HG03354 (cell line): ENCODE data around the gene CAPN8.

Source experiments
- ATAC-seq: cut with Tn5 transposase; IDR thresholded peaks from one replicate; pipeline ENCODE4 v1.9.1; 2021; ENCODE audit warnings: mild to moderate bottlenecking; ENCODE audit not compliant: unreplicated experiment, poor library complexity, severe bottlenecking

Gene CAPN8

DNA sequence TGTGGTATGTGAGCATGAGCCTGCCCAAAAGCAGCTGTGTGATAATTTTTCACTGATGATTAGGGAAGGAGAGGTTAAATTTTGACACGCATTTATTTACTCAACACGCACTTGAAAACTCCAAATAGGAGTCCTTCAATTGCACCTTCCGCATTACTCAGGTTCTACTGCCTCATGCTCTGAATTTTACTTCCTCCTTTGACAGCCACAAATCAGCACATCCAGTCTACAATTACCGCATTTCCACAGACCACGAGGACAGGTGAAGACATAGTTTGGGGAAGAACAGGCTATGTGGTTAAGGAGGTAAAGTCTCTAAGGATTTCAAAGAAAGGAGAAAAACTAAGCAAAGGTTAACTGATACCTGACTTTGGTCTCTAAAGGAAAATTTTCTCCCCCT is 2.6 kb downstream of the CAPN8 start:
- ATAC-seq, result no peak

GRCh38 chr1:223659711-223660110 is 5.8 kb downstream of the CAPN8 start:
- no peak for ATAC-seq

DNA sequence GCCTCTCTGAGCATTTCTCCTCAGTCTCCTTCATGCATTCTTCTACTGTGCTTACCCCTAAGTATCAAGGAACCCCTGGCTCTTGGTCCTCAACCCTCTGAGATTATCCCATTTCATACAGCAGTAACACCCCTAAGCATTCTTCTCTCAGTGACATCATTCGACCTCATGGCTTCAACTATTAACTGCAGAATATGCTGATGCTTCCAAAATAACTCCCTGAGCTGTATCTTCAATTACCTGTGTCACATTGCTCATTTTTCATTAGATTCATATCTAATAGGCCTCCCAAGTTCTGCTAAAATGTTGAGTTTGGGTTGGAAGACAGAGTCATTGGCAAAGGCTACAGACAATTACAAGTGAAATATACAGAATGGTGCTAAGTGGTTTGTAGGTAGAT is 7.5 kb downstream of the CAPN8 start:
- ATAC-seq, result no peak

- ATAC-seq, result no peak
Observed at GRCh38 chr1:223654083-223654482, 11.4 kb downstream of the CAPN8 start.

GRCh38 chr1:223653431-223653830 is 12.1 kb downstream of the CAPN8 start:
- no peak for ATAC-seq

DNA sequence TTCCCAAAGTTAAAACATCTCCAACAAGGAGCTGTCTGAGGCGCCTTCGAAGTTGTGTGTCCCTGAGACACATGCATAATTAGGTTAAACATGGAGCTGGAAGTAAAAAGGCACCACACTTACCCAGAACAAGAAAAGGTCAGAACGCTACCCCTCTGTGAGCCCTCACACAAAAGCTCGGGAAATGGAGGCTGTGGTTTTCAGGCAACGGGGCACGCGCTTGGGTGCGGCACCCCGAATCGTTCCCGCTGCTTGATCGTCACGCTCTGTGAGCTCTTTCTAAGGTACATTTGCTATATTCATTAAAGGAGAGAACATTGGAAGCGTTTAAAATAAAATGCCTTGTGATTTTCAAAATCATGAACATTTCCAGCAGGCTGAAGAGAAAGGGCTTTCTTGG is 12.5 kb downstream of the CAPN8 start:
- ATAC-seq, result no peak

DNA sequence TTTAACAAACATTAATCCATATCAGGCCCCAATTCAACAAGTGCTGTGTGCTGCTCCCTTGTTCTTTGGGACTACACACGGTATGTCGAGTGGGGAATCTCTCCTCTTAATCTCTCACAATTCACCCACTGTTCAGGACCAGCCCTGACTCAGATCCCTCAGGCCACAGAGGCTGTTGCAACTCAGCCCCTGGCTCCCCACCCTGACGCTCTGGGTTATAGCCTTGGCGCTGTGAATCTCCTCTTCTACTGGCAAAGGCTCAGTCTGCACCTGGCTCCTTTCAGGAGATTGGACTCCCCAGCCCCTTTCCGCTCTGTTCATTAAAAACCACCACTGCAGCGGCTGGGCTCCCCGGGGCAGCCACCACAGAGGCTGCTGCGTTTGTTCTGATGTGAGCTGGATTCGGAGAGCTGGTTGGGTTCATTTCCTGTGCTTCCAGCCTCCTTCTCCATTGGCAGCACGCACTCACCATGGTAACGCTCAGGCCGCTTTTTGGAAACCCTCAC is 13.0 kb downstream of the CAPN8 start:
- ATAC-seq, result no peak

DNA sequence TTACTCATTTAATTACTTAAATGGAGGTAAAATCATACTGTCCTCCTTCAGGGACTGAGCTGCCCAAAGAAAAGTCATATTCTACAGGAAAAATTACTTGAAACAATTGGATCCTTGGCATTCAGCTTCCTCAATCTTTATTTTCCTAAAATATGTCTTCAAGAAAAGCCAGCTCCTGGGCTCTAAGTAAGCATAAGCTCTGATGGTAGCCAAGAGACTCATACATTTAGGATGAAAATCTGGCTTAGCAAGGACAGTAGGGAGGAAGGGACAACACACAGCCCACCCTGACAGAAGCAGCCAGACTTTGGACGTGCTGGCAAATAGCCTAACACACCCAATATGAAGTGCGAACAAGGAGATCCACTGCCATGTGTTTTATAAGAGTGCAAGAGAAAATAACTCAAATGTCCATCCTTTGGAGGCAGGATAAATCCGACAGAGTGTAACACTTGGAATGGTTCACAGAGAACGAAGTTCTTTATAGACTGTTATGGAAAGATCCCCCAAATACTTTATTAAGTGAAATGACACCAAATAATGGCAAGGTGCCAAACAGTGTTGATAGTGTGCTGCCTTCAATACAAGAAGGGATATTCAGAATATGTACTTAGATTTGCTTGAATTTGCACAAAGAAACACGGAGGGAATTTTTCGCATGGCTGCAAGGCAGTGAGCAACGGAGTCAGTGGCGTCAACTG is 14.1 kb downstream of the CAPN8 start:
- no peak for ATAC-seq

DNA sequence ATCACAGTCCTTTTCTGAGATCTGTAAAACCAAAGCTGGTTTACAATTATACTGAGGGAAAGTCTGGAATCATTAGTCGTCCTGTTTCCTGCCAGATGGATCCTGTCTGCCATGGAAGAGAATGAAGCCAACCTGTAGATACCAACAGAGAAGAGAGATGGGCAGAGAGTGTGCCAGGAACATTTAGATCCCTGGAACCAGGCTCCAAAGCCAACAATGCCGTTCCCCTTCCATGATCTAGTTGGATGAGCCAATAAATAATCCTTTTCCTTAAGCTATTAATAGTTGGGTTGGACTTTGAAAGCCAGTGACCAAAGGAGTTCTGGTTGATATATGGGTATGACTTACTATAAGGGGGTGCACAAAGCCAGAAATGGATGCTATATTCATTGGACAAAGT is 15.0 kb downstream of the CAPN8 start:
- no peak for ATAC-seq

GRCh38 chr1:223649222-223649621 is 16.3 kb downstream of the CAPN8 start:
- no peak for ATAC-seq

- ATAC-seq, result no peak
Observed at GRCh38 chr1:223647249-223647648, 18.3 kb downstream of the CAPN8 start.

DNA sequence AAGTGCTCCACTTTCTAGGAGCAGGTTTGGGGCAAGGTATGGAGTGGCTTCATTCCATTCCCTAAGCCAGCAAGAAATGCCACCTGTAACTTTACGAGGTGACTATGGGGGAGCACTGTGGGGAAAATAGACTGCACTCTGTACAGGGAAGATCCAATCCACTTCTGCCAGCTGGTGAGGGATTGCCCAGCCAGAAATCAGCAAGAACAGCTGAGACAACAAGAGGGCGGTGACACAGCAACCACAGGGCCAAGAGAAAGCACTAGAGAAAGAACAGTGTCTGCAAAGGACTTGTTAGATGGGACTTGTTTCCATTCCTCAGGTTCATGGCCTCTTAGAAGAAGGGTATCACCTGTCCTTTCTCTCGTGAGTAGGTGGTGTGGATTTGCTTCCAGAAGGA is 19.6 kb downstream of the CAPN8 start:
- no peak for ATAC-seq

DNA sequence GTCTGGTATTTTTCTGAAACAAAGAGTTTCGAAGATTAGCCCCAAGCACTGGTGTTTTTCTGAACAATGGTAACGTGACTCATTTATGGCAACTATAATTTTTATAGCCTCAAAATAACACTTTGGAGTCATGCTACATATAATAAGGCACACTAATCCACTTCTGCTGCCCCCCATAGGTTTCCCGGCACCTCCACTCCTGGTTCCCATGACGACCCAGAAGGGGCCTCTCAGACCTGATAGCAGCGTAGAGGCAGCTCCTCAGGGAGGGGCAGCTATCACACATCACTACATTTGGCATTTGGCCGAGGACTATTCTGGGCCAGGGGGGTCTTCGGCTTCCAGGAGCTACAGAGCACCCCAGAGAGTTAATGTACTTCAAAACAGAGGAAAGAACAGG is 23.3 kb downstream of the CAPN8 start:
- no peak for ATAC-seq

DNA sequence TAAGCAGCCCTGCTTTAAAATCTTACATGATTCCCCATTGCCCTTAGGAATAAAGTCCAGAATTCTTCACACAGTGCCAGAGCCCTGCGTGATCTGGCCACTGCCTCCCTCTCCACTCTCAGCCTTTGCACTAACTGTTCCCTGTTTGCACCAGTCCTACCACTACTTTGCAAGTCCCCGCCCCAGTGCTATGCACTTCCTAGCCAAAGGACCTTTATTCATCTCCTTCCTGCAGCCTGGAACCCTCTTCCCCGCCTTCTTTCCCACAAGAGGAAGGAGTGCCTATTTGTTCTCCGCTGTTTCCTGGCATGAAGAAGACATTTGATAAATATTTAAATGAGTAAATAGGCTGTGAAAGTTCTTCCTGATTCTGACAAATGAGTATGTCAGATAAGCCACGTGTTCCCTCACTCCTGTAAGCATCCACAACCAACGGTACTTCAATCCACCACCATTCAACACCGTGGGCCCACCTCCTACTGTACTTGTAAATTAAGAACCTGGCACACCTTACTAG is 23.9 kb downstream of the CAPN8 start:
- no peak for ATAC-seq

DNA sequence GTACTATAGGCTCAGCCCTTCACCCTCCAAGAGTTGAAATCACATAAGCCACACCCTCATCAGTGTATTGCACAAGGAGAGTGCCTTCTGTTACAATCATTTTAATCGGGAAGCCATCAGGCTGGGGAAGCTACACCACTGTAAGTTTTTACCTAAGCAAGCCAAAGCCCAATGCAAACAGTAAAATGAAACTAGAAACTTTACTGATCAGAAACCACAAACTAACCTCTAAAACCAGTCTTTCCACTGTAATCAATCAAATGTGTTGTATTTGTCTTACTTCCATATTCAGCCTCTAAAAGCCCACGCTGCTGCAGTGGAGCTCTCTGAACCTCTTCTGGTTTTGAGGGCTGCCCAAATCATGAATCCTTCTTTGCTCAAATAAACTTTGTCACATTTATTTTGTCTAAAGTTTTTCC is 26.2 kb downstream of the CAPN8 start:
- ATAC-seq, result no peak

DNA sequence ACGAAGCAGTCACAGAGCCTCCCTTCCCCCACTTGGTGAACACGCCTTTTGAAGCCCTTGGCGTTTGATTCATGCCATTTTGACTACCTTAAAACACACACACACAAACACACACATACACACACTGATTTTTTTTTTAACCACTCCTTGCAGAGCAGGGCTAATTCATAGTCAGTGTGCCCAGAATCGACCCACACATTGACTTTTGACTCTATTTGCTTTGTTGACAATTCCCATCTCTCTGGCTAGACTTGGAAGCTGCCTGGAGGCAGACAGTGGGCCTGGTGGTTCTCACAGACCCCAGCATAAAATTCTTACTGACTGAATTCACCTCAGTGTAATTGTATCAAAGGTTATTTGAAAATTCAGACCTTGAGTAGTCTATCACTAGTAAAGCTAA is 30.3 kb downstream of the CAPN8 start:
- ATAC-seq, result no peak

GRCh38 chr1:223634423-223634822 is 31.1 kb downstream of the CAPN8 start:
- ATAC-seq, result no peak

GRCh38 chr1:223631956-223632355 is 33.5 kb downstream of the CAPN8 start:
- ATAC-seq, result no peak

DNA sequence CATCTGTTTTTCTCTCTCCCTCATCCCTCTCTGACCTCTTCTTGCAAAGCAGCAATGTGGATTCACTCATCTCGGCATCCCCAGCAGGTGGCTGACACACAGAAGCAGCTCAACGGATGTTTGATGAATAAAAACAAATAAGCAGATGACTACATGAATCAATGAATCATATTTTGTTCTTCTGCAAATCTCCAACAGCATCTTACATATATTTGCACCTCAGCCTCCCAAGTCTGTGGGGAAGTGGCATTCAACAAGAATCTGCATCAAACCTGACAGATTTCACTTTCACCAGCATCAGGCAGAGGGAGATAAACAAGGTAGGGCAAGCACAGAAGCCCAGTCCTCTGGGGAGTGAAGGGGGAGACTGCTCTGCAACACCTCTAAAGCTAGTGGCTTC is 34.0 kb downstream of the CAPN8 start:
- ATAC-seq, result no peak

DNA sequence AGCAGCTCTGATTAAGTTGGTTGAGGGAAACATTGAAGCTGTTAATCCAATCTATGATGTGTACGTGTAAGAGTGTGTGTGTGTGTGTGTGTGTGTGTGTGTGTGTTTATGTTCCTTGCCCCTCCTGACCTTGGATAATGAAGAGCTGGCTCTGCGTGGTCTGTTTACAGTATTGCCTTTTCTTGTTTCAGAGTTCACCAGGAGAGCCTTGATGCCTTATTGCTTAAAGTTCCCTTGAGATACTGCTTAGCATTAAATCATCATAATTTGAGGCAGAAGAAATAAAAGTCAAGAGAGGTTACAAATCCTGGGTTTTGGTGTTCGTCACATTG is 36.4 kb downstream of the CAPN8 start:
- ATAC-seq, result no peak

DNA sequence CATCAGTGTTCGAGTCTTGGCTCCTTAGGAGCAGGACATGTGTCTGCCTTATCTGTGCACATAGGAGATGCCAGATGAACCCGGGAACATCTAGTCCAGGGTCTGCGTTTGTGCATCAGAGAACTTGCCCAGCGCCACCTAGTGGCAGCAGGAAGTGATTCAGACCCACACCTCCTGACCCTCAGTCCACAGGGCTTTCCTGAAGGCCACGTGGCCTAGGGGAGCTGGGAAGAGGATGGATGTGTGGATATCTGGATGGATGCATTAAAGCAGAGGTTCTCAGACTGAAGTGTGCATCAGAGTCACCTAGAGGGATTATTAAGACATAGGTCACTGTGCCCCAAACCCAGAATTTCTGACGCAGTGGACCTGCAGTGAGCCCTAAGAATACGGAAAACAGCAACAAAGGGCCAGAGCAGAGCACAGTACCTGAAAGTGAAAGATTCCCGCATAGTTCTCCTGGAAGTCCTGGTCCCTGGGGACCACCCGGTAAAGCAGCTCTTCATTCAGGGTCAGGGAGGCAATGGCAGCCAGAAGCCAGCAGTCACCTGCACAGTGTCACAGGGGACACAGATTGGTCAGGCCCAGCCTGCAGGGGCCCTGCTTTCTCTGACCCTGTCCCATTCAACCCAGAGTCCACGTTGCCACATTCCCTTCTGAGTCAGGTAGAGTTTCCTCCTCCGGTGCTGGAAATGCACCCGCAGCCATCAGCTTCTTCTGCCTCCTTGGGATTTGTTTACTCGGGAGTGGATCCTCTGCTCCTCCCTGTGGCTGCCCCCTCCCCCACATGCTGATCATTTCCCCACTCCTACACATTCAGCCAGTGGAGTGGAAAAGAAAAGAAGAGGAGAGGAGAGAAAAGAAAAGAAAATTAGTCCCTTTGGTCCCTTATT is 37.0 kb downstream of the CAPN8 start:
- ATAC-seq, result no peak
